NAMALWA (cell line): ENCODE data around the gene SLC26A1.

Experiments used
- DNase-seq: peaks from one replicate; pipeline ENCODE4 v3.0.0-alpha.2; 2015; ENCODE audit warnings: low spot score

SLC26A1 gene

DNA sequence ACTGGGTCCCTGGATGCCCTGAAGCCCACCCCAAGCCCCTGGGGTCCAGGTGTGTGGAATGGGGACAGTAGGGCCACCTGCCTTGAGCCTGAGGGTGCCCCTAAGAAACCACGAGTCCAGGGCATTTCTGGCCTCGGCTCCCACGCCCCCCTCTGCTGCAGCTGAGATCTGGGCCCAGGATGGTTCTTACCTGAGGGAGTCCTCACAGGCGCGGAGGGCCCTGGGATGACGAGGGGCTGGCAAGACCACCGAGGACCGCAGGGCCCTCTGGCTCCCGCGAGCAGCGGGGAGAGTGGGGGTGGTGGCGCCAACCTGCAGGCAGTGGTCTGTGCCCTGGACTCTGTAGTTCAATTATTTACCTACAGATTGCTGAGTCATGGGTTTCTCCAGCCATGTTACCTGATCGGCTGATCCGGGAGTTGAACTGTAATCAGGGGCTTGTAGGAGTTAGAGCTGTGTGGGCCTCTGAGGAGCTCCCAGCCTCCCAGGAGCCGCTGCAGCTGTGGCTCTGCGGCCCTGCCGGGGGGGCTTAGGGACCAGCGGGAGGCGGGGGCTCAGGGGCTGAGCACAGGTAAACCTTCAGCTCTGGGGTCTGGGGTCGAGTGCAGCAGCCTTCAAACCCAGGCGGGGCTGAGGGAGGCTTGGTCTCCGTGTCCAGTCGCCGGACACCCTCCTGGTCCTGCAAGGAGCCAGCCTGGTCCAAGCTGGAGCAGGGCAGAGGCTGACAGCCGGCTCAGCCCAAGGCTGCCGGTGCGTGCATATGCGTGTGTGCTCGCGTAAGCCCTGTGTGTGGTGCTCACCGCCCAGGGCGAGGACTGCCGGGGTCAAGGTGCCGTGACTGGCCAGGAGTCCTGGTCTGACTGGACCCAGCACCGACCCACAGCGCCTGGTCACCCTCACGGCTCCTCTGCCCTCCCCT lies at the start of gene SLC26A1:
SLC26A1 (minus strand) TSS at position 294 of the 919 bp plus-strand sequence. CDS start 1,701 bp downstream, outside the sequence.
- no peak for DNase-seq

- DNase-seq = no peak
Observed at GRCh38 chr4:1042352-1043055, 49.3 kb upstream of the SLC26A1 start.

GRCh38 chr4:1041936-1042330 lies 48.7 kb upstream of the SLC26A1 start:
- no peak for DNase-seq

DNA sequence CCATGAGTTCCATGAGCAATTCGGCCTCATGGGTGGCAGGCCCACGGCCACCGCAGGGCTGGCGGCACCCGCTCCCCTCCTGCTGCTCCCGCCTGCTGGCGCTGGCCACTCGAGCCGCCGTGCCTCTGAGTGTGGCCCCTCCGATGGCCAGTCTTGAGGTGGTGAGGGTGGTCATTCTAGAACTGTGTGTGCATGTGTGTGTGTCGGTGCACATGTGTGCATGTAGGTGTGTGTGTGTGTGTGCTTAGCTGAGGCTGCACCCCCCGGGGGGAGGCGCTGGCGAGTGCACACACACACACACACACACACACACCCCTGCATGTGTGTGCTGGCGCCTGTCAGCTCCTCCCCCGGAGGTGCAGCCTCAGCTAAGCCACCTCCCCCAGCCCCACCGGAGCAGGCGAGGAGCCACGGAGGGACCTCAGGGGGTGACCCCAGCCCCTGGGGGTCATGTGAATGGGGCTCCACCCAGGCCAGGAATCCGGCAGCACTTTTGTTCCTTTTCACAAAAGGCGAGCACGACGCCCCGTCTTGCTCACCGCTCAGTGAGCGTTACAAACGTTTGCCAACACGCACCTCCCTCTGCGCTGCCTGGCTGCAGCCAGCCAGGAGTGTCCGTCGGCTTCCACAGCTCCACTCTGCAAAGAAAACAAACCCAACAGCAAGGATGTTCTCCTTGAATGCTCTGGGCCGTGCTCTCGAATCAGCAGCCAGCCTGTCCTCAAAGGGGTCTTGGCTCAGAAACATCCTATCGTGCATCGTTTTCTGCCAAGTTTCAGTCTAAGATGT lies 48.1 kb upstream of the SLC26A1 start:
- DNase-seq = no peak

DNA sequence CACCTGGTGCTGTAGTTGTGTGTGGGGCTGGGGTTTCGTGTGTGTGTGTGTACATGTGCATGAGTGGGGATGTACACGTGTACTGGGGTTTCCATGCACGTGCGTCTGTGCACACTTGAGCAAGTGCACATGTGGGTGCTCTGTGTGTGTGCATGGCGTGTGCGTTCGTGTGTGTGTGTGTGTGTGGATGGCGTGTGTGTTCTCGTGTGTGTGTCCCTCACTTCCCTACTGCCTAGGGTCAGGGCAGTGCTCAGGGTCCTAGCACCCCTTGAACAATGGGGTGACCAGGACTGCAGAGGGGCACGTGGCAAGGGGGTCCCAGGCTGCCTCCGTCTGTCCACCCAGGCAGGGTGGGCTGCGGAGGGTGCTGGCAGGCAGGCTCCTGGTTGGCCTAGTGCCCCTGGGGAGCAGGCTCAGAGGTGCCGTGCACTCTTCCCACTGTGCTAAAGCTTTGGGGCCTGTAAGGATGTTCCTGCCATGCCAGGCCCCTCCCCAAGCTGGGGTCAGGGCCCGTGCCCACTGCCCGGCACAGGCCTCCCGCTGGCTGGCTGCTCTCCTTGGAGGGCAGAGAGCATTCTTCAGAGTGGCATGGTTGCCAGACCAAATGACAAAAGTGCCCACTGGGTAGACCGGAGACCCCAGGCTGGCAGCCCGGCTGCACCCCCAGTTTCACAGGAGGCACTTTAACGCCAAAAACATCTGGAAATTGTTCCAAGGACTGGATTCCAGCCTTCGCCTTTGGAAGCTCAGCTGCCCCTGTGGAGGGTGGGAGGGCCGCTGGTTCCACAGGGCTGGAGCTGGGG lies 47.3 kb upstream of the SLC26A1 start:
- DNase-seq = no peak

- DNase-seq = no peak
Observed at GRCh38 chr4:1039493-1040343, 46.5 kb upstream of the SLC26A1 start.

DNA sequence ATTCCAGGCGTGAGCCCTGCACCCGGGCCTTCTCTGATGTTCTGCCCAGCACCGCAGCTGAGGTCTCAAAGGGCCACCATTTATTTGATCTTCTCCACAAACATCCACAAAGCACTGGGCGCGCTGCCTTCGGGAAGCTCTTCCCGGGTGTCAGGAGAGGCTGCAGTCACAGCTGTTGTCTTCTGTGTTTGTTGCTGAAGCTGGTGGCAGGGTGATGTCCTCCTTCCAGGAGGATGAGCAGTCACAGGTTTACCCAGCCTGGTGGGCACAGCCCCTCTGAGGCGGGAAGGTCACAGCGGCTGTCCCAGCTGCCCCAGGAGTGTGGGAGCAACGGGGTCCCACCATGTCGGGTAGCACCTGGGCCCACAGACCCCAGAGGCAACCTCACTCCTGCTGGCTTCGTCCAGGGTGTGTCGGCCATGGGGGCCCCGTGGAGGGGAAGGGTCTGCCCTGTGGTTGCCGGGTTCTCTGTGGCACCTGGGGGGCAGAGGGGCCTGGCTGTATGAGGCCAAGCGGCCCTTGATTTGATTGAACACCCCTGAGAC lies 45.8 kb upstream of the SLC26A1 start:
- no peak for DNase-seq

GRCh38 chr4:1036976-1037810 lies 44.0 kb upstream of the SLC26A1 start:
- DNase-seq = no peak

DNA sequence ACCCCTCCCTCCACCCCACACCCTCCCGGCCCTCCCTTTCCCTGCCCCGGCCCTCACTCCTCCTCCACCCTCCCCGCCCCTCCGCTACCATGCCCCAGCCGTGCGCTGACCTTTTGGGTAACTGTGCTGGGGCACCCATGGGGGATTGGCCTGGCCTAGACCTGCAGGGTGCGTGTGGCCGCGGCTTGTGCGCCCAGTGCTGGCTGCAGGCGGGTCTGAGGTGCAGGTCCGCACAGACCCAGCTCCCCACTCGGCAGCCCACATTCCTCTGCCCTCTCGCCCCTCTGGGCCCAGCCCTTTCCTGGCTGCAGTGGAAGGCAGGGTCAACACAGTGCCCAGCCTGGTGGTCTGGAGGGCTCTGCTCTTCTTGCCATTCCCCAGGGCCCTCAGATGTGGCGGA lies 42.9 kb upstream of the SLC26A1 start:
- DNase-seq = no peak

DNA sequence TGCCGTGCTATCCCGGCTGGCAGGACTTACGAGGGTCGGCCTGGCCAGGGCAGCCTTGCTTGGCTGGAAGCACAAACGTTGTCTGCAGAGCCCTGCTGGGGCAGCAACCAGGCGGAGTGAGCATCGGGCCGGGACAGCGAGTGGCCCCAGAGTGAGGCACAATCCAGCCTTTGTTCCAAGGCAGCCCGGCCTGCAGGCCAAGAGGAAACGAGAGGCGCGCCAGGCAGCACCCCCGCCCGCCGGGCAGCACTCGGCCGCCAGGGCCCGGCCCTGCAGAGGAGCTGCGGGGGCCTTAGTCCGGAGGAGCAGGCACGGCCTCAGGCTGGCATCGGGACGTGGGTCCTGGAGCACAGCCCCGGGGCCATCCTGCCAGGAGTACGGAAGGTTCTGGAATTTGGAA lies 42.3 kb upstream of the SLC26A1 start:
- DNase-seq = no peak

- DNase-seq = no peak
Observed at GRCh38 chr4:1033840-1034551, 40.8 kb upstream of the SLC26A1 start.

- no peak for DNase-seq
Observed at GRCh38 chr4:1032861-1033260, 39.7 kb upstream of the SLC26A1 start.

DNA sequence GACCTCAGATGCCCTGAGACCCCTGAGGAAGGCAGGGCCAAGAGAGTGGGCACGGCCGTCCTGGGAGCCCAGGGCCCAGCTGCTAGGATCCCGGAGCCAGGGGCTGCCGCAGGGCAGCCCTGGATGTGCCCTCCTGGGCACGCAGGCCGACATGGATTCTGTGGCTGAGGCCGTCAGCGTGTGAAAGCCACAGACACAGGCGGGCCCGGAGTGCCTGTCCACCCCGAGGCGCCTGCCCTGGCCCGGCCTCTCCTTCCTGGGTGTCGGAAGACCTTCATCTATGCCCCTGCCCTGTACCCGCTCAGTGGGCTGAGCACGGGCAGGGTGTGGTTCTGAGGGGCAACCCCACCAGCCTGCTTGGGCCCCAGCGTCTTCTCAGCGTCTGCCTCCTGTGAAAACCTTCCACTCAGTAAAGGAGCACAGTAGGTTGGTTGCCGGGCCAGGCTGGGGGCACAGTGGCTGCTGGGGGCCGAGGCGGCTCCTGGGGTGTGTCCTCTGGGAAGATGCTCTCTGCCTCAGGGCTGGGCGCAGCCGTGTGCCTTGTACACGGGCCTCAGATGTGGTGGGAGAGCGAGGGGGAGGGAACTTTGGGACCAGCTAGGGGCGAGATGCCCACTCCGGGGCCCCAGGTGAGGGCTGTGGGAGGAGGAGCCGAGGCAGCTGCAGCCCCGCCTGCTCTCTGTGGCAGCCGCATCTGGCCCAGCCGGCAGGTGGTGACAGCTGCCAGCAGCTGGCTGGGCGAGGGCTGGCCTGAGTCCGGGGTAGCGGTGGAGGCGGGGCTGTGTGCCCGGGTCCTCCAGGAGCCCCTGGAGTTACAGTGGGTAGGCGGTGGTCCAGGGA lies 39.0 kb upstream of the SLC26A1 start:
- DNase-seq = peak; percentile 73

DNA sequence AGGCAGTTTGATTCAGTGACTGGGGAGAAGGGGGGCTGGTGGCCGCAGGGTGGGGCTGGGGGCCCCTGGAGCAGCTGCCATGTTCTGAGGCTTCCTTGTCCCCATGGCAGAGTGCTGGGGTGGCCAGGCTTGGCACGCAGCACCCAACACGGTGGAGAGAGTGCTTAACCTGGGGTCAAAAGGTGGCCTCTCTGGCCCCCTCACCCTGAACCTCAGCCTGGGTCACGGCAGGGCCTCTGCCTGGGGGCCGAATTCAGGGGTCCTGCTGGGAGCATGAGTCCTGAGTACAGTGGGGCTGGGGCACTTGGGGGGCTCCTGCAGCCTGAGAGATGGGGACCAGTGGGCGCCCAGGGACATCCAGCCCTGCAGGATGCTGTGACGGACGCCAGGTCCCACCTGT lies 38.1 kb upstream of the SLC26A1 start:
- DNase-seq = no peak

DNA sequence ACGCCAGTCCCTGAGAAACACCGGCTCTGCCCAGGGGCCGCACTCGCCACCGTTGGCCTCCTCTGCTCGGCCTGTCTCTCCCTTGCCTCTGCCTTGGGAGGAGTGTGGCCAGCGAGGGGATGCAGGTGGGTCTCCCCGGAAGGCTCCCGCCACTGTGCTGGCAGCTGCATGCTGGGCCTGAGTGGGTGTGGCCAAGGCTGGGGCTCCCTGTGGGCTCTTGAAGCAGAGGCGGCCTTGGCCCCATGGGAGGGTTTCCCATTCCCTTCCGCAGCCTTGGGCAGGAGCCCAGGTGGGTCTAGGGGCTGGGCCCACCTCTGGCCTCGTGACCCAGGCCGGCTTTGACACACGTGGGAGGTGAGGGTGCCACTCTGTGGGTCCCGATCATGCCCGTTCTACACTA lies 37.4 kb upstream of the SLC26A1 start:
- peak; percentile 42 for DNase-seq

- DNase-seq = no peak
Observed at GRCh38 chr4:1030031-1030430, 36.8 kb upstream of the SLC26A1 start.

GRCh38 chr4:1029529-1029928 lies 36.3 kb upstream of the SLC26A1 start:
- no peak for DNase-seq
